Skeletal muscle satellite cell (primary cell): ENCODE results near the gene ENO2.

Experiments used
- H3K27me3 ChIP-seq: 2 replicates; pipeline ENCODE4 v1.7.0; 2013; ENCODE audit warnings: low read length; ENCODE audit not compliant: control insufficient read depth, insufficient read depth
- H3K36me3 ChIP-seq: 2 replicates; pipeline ENCODE4 v1.7.0; 2013; ENCODE audit warnings: mild to moderate bottlenecking, control low read depth, low read length; ENCODE audit not compliant: insufficient read depth
- H3K4me1 ChIP-seq: 2 replicates; pipeline ENCODE4 v1.7.0; 2013; ENCODE audit warnings: low read length; ENCODE audit not compliant: control insufficient read depth, insufficient read depth
- H3K4me2 ChIP-seq: 2 replicates; pipeline ENCODE4 v1.7.0; 2013; ENCODE audit warnings: mild to moderate bottlenecking, low read length
- H3K4me3 ChIP-seq: 2 replicates; pipeline ENCODE4 v1.7.0; 2013; ENCODE audit warnings: low read length
- H3K9ac ChIP-seq: 2 replicates; pipeline ENCODE4 v1.7.0; 2013; ENCODE audit warnings: mild to moderate bottlenecking, low read depth, low read length, moderate library complexity
- H3K9me3 ChIP-seq: replicated peaks from 2 replicates; pipeline ENCODE4 v1.7.0; 2013; ENCODE audit warnings: mild to moderate bottlenecking, control low read depth, low read length

The ENO2 gene

GRCh38 chr12:6919588-6919987, 5.2 kb downstream of the ENO2 start:
- Histone ChIP-seq H3K9ac (no peak overlapping the region), H3K4me1 (peaks cover 20% of the 10 kb centered on the region), H3K36me3 (peaks cover 21% of the 10 kb centered on the region), H3K9me3 (no peaks in the 10 kb centered on the region), H3K4me3 (no peak overlapping the region), H3K4me2 (no peak overlapping the region), H3K27me3 (no peaks in the 10 kb centered on the region)

- Histone ChIP-seq H3K4me3 (no peak overlapping the region), H3K4me2 (no peak overlapping the region), H3K9ac (no peak overlapping the region), H3K36me3 (peaks cover 20% of the 10 kb centered on the region), H3K4me1 (peaks cover 32% of the 10 kb centered on the region), H3K27me3 (no peaks in the 10 kb centered on the region), H3K9me3 (no peaks in the 10 kb centered on the region)
Measured at GRCh38 chr12:6921539-6921938, 7.2 kb downstream of the ENO2 start.

GRCh38 chr12:6921996-6922946, 7.9 kb downstream of the ENO2 start:
- Histone ChIP-seq H3K36me3 (peaks cover 16% of the 10 kb centered on the region), H3K9me3 (no peaks in the 10 kb centered on the region), H3K9ac (no peak overlapping the region), H3K27me3 (no peaks in the 10 kb centered on the region), H3K4me3 (no peak overlapping the region), H3K4me2 (no peak overlapping the region), H3K4me1 (peaks cover 32% of the 10 kb centered on the region)

- peaks cover 28% of the 10 kb centered on the region for H3K4me1 ChIP-seq
- H3K9ac ChIP-seq: no peak overlapping the region
- no peaks in the 10 kb centered on the region for H3K27me3 ChIP-seq
- H3K36me3 ChIP-seq: peaks cover 11% of the 10 kb centered on the region
- H3K4me3 ChIP-seq: no peak overlapping the region
- no peak overlapping the region for H3K4me2 ChIP-seq
- no peaks in the 10 kb centered on the region for H3K9me3 ChIP-seq
Measured at GRCh38 chr12:6923003-6923732, 8.8 kb downstream of the ENO2 start.

- H3K27me3 ChIP-seq: no peaks in the 10 kb centered on the region
Measured at GRCh38 chr12:6923851-6924250, 9.5 kb downstream of the ENO2 start.

GRCh38 chr12:6925239-6925539, 10.8 kb downstream of the ENO2 start:
- no peaks in the 10 kb centered on the region for H3K27me3 ChIP-seq
- peaks cover 11% of the 10 kb centered on the region for H3K36me3 ChIP-seq
- peak overlapping the region; percentile 80 for H3K4me2 ChIP-seq
- H3K9ac ChIP-seq: peak overlapping the region; percentile 78
- H3K4me1 ChIP-seq: peaks cover 39% of the 10 kb centered on the region
- H3K4me3 ChIP-seq: peak overlapping the region; percentile 87
- no peaks in the 10 kb centered on the region for H3K9me3 ChIP-seq

More at GRCh38 chr12:6923851-6924250, 9.5 kb downstream of the ENO2 start:
- no peak overlapping the region for H3K9ac ChIP-seq
- no peaks in the 10 kb centered on the region for H3K9me3 ChIP-seq
- H3K4me3 ChIP-seq: no peak overlapping the region
- H3K36me3 ChIP-seq: peaks cover 11% of the 10 kb centered on the region
- peaks cover 28% of the 10 kb centered on the region for H3K4me1 ChIP-seq
- H3K4me2 ChIP-seq: peak overlapping the region; percentile 80

- peak overlapping the region; percentile 87 for H3K4me3 ChIP-seq
- H3K4me2 ChIP-seq: peak overlapping the region; percentile 80
- H3K9ac ChIP-seq: peak overlapping the region; percentile 78
- peaks cover 41% of the 10 kb centered on the region for H3K4me1 ChIP-seq
- H3K36me3 ChIP-seq: peaks cover 11% of the 10 kb centered on the region
- H3K9me3 ChIP-seq: no peaks in the 10 kb centered on the region
- H3K27me3 ChIP-seq: no peaks in the 10 kb centered on the region
Measured at GRCh38 chr12:6925540-6926279, 11.3 kb downstream of the ENO2 start.

- peak within 1 kb of the TSS; percentile 93 for H3K9ac ChIP-seq
Measured at GRCh38 chr12:6927379-6928021, 13.1 kb downstream of the ENO2 start, which contains the start of gene ATN1. ATN1 (plus strand) TSS chr12:6927959; CDS start chr12:6934002, 6,043 bp downstream.

GRCh38 chr12:6928022-6928702, 13.8 kb downstream of the ENO2 start:
- H3K9me3 ChIP-seq: no peaks in the 10 kb centered on the region
- H3K9ac ChIP-seq: peak overlapping the region; percentile 93
- H3K4me3 ChIP-seq: peak overlapping the region; percentile 94
- H3K4me1 ChIP-seq: peaks cover 45% of the 10 kb centered on the region
- peak overlapping the region; percentile 92 for H3K4me2 ChIP-seq
- no peaks in the 10 kb centered on the region for H3K27me3 ChIP-seq
- H3K36me3 ChIP-seq: peaks cover 6% of the 10 kb centered on the region

More at GRCh38 chr12:6927379-6928021, 13.1 kb downstream of the ENO2 start, which contains the start of gene ATN1:
- Histone ChIP-seq H3K4me1 (peaks cover 45% of the 10 kb centered on the region), H3K36me3 (peaks cover 3% of the 10 kb centered on the region), H3K4me2 (peak within 1 kb of the TSS; percentile 92), H3K9me3 (no peaks in the 10 kb centered on the region), H3K27me3 (no peaks in the 10 kb centered on the region), H3K4me3 (peak within 1 kb of the TSS; percentile 94)

GRCh38 chr12:6928703-6929407, 14.5 kb downstream of the ENO2 start:
- Histone ChIP-seq H3K4me2 (peak overlapping the region; percentile 92), H3K36me3 (peaks cover 12% of the 10 kb centered on the region), H3K27me3 (no peaks in the 10 kb centered on the region), H3K4me3 (peak overlapping the region; percentile 94), H3K9me3 (no peaks in the 10 kb centered on the region), H3K9ac (peak overlapping the region; percentile 93), H3K4me1 (peaks cover 52% of the 10 kb centered on the region)
